SK-N-SH treated with all-trans-retinoic acid at 6 μM for 48 hours (cell line): ENCODE data around the gene LRIT2.

ENCODE experiments used
- ARNTL ChIP-seq: fragments of 450-650 bp; formaldehyde crosslinking; IDR thresholded peaks from 2 replicates; pipeline ENCODE4 v1.5.0; 2020; ENCODE audit warnings: low read depth, mild to moderate bottlenecking, moderate library complexity, borderline replicate concordance
- CREB5 ChIP-seq: fragments of 250-450 bp; sonication (Bioruptor Pico); IDR thresholded peaks from 2 replicates; pipeline ENCODE4 v1.5.1; 2020; ENCODE audit warnings: low read depth, mild to moderate bottlenecking, moderate library complexity
- CSDC2 ChIP-seq: fragments of 250-450 bp; sonication (Bioruptor Pico); IDR thresholded peaks from 2 replicates; pipeline ENCODE4 v1.5.0; 2020; ENCODE audit warnings: mild to moderate bottlenecking, moderate library complexity
- GLIS3 ChIP-seq: fragments of 250-450 bp; sonication (Bioruptor Pico); IDR thresholded peaks from 2 replicates; pipeline ENCODE4 v1.5.0; 2020; ENCODE audit warnings: mild to moderate bottlenecking, moderate library complexity
- ISL1 ChIP-seq: fragments of 250-450 bp; sonication (Bioruptor Pico); IDR thresholded peaks from 2 replicates; pipeline ENCODE4 v2.1.2; 2022; ENCODE audit warnings: mild to moderate bottlenecking, moderate library complexity
- PATZ1 ChIP-seq: fragments of 250-450 bp; sonication (Bioruptor Pico); IDR thresholded peaks from 2 replicates; pipeline ENCODE4 v1.8.0; 2020; ENCODE audit warnings: mild to moderate bottlenecking, moderate library complexity, borderline replicate concordance
- RARB ChIP-seq: fragments of 250-450 bp; sonication (Bioruptor Pico); IDR thresholded peaks from 2 replicates; pipeline ENCODE4 v1.8.0; 2021; ENCODE audit warnings: mild to moderate bottlenecking, moderate library complexity
- SNAI2 ChIP-seq: fragments of 250-450 bp; sonication (Bioruptor Pico); IDR thresholded peaks from 2 replicates; pipeline ENCODE4 v1.5.0; 2020; ENCODE audit warnings: mild to moderate bottlenecking, moderate library complexity
- TOX ChIP-seq: fragments of 250-450 bp; sonication (Bioruptor Pico); IDR thresholded peaks from 2 replicates; pipeline ENCODE4 v1.8.0; 2021; ENCODE audit warnings: mild to moderate bottlenecking, moderate library complexity, borderline replicate concordance
- ZFP3 ChIP-seq: fragments of 250-450 bp; sonication (Bioruptor Pico); IDR thresholded peaks from 2 replicates; pipeline ENCODE4 v1.5.0; 2020; ENCODE audit warnings: mild to moderate bottlenecking, moderate library complexity
- ZFP30 ChIP-seq: fragments of 450-650 bp; formaldehyde crosslinking; IDR thresholded peaks from 2 replicates; pipeline ENCODE4 v1.5.0; 2022; ENCODE audit warnings: mild to moderate bottlenecking, moderate library complexity
- TF ChIP-seq, protein P1 (sequence below): fragments of 250-450 bp; sonication (Bioruptor Pico); IDR thresholded peaks from 2 replicates; pipeline ENCODE4 v1.5.1; 2021; ENCODE audit warnings: mild to moderate bottlenecking, moderate library complexity

- TF ChIP-seq SNAI2 (CRISPR knock-in tag): no peak
- no peak for TF ChIP-seq GLIS3 (CRISPR knock-in tag)
- no peak for TF ChIP-seq CSDC2
- TF ChIP-seq PATZ1 (CRISPR knock-in tag): no peak
- TF ChIP-seq ARNTL (CRISPR knock-in tag): no peak
- no peak for TF ChIP-seq ZFP30
- TF ChIP-seq CREB5 (CRISPR knock-in tag): no peak
- no peak for TF ChIP-seq ZFP3 (CRISPR knock-in tag)
- TF ChIP-seq RARB (CRISPR knock-in tag): no peak
- no peak for TF ChIP-seq ISL1 (CRISPR knock-in tag)
- TF ChIP-seq, protein P1, sequence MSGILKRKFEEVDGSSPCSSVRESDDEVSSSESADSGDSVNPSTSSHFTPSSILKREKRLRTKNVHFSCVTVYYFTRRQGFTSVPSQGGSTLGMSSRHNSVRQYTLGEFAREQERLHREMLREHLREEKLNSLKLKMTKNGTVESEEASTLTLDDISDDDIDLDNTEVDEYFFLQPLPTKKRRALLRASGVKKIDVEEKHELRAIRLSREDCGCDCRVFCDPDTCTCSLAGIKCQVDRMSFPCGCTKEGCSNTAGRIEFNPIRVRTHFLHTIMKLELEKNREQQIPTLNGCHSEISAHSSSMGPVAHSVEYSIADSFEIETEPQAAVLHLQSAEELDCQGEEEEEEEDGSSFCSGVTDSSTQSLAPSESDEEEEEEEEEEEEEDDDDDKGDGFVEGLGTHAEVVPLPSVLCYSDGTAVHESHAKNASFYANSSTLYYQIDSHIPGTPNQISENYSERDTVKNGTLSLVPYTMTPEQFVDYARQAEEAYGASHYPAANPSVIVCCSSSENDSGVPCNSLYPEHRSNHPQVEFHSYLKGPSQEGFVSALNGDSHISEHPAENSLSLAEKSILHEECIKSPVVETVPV (CRISPR knock-in tag): no peak
- TF ChIP-seq TOX (CRISPR knock-in tag): no peak
Measured at GRCh38 chr10:84200537-84201243, 24.7 kb downstream of the LRIT2 start.
